NCI-H2107 treated with DMSO at 0.1 percent for 48 hours (cell line): ENCODE measurements around the gene HES7.
"Not testable (repeated sequence)": the region's sequence is repeated elsewhere in the genome, so short reads cannot be mapped to it uniquely, and the experiment has no call there.

Experiments
- DNase-seq: peaks from one replicate; lab custom pipeline; 2025; ENCODE audit not compliant: unreplicated experiment; lab: John Stamatoyannopoulos, UW

Gene HES7

GRCh38 chr17:8123695-8124349, at the start of gene HES7:
TSS of gene HES7 (minus strand) at chr17:8124106. CDS start at chr17:8124084, 22 bp downstream.
- DNase-seq: no peak

- DNase-seq: peak; percentile 83
These were observed 49.4 kb upstream of the HES7 start for GRCh38 chr17:8173056-8173870.

GRCh38 chr17:8170186-8170585, 46.3 kb upstream of the HES7 start:
- not testable (repeated sequence) for DNase-seq

GRCh38 chr17:8167526-8167925, 43.6 kb upstream of the HES7 start:
- DNase-seq: no peak

GRCh38 chr17:8166731-8167130, 42.8 kb upstream of the HES7 start:
- DNase-seq: no peak

- DNase-seq: no peak
These were observed 40.9 kb upstream of the HES7 start for GRCh38 chr17:8164815-8165131.

GRCh38 chr17:8163978-8164814, 40.3 kb upstream of the HES7 start:
- no peak for DNase-seq

- DNase-seq: no peak
These were observed 39.4 kb upstream of the HES7 start for GRCh38 chr17:8162997-8163977.

- no peak for DNase-seq
These were observed 38.5 kb upstream of the HES7 start, which contains the start of gene VAMP2 for GRCh38 chr17:8162233-8162996. TSS of gene VAMP2 (minus strand) at chr17:8162948. CDS start at chr17:8162879, 69 bp downstream.

GRCh38 chr17:8161289-8162232, 37.7 kb upstream of the HES7 start:
- DNase-seq: no peak

- no peak for DNase-seq
These were observed 36.9 kb upstream of the HES7 start for GRCh38 chr17:8160741-8161221.

GRCh38 chr17:8160224-8160577, 36.3 kb upstream of the HES7 start:
- no peak for DNase-seq

GRCh38 chr17:8159459-8160223, 35.7 kb upstream of the HES7 start:
- DNase-seq: no peak

- DNase-seq: no peak
These were observed 35.1 kb upstream of the HES7 start for GRCh38 chr17:8159032-8159400.

GRCh38 chr17:8158267-8159031, 34.5 kb upstream of the HES7 start:
- no peak for DNase-seq

- peak; percentile 96 for DNase-seq
These were observed 32.5 kb upstream of the HES7 start for GRCh38 chr17:8156246-8156992.

- no peak for DNase-seq
These were observed 32.0 kb upstream of the HES7 start for GRCh38 chr17:8155996-8156245.
